ENCODE data around the gene HGFAC. TPM values are rescaled to one million over a fixed set of nuclear protein-coding genes. Genes with fewer than 3 reads are reported as not detected.

The HGFAC gene
- total and polyA plus RNA-seq, 2 of the 13 experiments (the other 11 are each of a cell fraction or from before 2014, with no cell fraction given) = 8.5 to 63.6 TPM

- TF ChIP-seq KAT8 (CRISPR knock-in tag; IDR thresholded peaks at IDR 0.05) (peak; percentile 78), ZNF17 (CRISPR knock-in tag; IDR thresholded peaks at IDR 0.05) (no peak), DZIP1 (CRISPR knock-in tag; IDR thresholded peaks at IDR 0.05) (no peak), ZNF564 (CRISPR knock-in tag; IDR thresholded peaks at IDR 0.05) (no peak), ZC3H4 (CRISPR knock-in tag; IDR thresholded peaks at IDR 0.05; ENCODE audit: borderline replicate concordance) (no peak), NFKB2 (CRISPR knock-in tag; IDR thresholded peaks at IDR 0.05; ENCODE audit: borderline replicate concordance) (no peak), TOPORS (CRISPR knock-in tag; IDR thresholded peaks at IDR 0.05) (no peak), ZNF773 (CRISPR knock-in tag; IDR thresholded peaks at IDR 0.05; ENCODE audit: borderline replicate concordance) (no peak), KIAA2018 (CRISPR knock-in tag; IDR thresholded peaks at IDR 0.05; ENCODE audit: borderline replicate concordance) (no peak), ZNF577 (CRISPR knock-in tag; IDR thresholded peaks at IDR 0.05; ENCODE audit: borderline replicate concordance, low read depth) (no peak), TEAD3 (CRISPR knock-in tag; optimal IDR thresholded peaks at IDR 0.05; ENCODE audit: borderline replicate concordance) (peak; percentile 89), FOXP1 (IDR thresholded peaks at IDR 0.05) (no peak), FOXP1 (CRISPR knock-in tag; IDR thresholded peaks at IDR 0.05) (peak; percentile 54; the same call in 1 of the 2 replicates), GATA4 (IDR thresholded peaks at IDR 0.05; ENCODE audit: borderline replicate concordance, low read depth) (no peak), ZNF317 (CRISPR knock-in tag; IDR thresholded peaks at IDR 0.05) (peak; percentile 74), GTF2F1 (IDR thresholded peaks at IDR 0.05; ENCODE audit: low read length) (no peak), ZNF333 (CRISPR knock-in tag; IDR thresholded peaks at IDR 0.05; ENCODE audit: borderline replicate concordance) (no peak), ZFP82 (CRISPR knock-in tag; IDR thresholded peaks at IDR 0.05; ENCODE audit: borderline replicate concordance) (no peak), NFE2L1 (CRISPR knock-in tag; IDR thresholded peaks at IDR 0.05; ENCODE audit: borderline replicate concordance) (no peak), MTF2 (CRISPR knock-in tag; IDR thresholded peaks at IDR 0.05; ENCODE audit: borderline replicate concordance) (no peak), KAT2B (IDR thresholded peaks at IDR 0.05; ENCODE audit: borderline replicate concordance, low read depth, low read length) (no peak)
Observed at GRCh38 chr4:3407930-3408792, 33.6 kb upstream of the HGFAC start (continued).

Measured in HepG2 (cell line).